Astrocyte (in vitro differentiated cells and primary cell): ENCODE results near the gene PTGFRN.

Experiments used
- CTCF ChIP-seq: IDR thresholded peaks from 2 replicates; pipeline ENCODE4 v1.5.1; 2011; ENCODE audit warnings: low read depth, mild to moderate bottlenecking, inconsistent platforms, low read length, moderate library complexity; ENCODE audit not compliant: insufficient read depth
- EZH2 ChIP-seq: IDR thresholded peaks from 2 replicates; pipeline ENCODE4 v1.6.1; 2012; ENCODE audit warnings: mild to moderate bottlenecking, low read length, inconsistent platforms; ENCODE audit not compliant: insufficient read depth

GRCh38 chr1:117000142-117000541 is 90.4 kb downstream of the PTGFRN start:
- TF ChIP-seq CTCF (no peak), EZH2 (no peak)
